ENCODE results near the gene TTLL13. TPM values are rescaled to one million over a fixed set of nuclear protein-coding genes. Genes with fewer than 3 reads are reported as not detected.
"Not testable (repeated sequence)": the region's sequence is repeated elsewhere in the genome, so short reads cannot be mapped to it uniquely, and the experiment has no call there.

Gene TTLL13
- polyA plus RNA-seq, 10 donors: 0.10 to 0.97 (median 0.50) TPM; not detected in 5

- DNase-seq: no peak
Measured at GRCh38 chr15:90234096-90234988, 15.0 kb upstream of the TTLL13 start, which contains the start of gene GDPGP1. TSS of gene GDPGP1 (plus strand) at chr15:90234209. CDS start at chr15:90240909, 6,700 bp downstream.

DNA sequence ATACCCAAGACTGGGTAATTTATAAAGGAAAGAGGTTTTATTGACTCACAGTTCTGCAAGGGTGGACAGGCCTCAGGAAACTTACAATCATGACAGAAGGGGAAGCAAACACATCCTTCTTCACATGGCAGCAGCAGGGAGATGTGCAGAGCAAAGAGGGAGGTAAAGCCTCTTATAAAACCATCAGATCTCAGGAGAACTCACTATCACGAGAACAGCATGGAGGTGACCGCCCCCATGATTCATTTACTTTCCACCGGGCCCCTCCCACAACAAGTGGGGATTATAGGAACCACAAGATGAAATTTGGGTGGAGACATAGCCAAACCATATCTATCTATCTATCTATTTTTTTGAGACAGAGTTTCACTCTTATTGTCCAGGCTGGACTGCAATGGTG, 10.0 kb upstream of the TTLL13 start:
- no peak for DNase-seq

GRCh38 chr15:90240856-90241255, 8.5 kb upstream of the TTLL13 start:
- no peak for DNase-seq

DNA sequence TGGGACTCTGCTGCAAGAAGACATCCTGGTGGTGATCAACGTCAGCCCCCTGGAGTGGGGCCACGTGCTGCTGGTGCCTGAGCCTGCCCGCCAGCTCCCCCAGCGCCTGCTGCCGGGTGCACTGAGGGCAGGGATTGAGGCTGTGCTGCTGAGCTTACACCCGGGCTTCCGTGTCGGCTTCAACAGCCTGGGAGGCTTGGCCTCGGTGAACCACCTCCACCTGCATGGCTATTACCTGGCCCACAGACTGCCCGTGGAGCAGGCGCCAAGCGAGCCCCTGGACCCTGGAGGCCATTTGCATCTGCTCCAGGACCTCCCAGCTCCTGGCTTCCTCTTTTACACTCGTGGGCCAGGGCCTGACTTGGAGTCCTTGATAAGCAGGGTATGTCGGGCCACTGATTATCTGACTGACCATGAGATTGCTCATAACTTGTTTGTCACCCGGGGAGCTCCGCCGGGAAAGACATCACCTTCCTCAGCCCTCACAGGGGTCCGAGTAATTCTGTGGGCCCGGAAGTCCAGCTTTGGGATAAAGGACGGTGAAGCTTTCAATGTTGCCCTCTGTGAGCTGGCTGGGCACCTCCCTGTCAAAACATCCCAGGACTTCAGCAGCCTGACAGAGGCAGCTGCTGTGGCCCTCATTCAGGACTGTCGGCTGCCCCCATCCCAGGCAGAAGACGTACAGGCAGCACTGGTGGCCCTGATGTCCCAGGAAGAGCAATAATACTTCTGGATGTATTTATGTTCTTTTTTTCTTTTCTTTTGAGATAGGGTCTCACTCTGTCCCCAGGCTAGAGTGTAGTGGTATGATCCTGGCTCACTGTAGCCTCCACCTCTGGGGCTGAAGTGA, 7.8 kb upstream of the TTLL13 start:
- DNase-seq: no peak

GRCh38 chr15:90243943-90244639, 5.3 kb upstream of the TTLL13 start:
- no peak for DNase-seq

DNA sequence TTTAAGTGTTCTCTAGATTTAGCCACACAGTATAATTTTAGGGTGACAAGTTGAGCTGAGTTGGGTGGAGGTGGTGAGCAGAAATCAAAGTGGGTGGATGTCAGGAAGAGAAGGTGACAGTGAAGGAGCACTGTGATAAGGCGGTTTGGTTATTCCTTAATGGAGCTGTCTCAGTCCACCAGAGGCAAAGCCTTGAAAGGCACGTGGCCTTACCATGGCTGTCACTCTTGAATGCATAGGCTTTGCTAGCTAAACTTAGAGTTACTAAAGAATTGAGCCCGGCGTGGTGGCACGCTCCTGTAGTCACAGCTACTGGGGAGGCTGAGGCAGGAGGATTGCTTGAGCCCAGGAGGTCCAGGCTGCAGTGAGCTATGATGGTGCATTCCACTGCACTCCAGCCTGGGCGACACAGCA, 560 bp upstream of the TTLL13 start:
- peak in 1 of 3 donors; percentile 38 for DNase-seq

GRCh38 chr15:90257776-90258175, 8.4 kb downstream of the TTLL13 start:
- DNase-seq: no peak

DNA sequence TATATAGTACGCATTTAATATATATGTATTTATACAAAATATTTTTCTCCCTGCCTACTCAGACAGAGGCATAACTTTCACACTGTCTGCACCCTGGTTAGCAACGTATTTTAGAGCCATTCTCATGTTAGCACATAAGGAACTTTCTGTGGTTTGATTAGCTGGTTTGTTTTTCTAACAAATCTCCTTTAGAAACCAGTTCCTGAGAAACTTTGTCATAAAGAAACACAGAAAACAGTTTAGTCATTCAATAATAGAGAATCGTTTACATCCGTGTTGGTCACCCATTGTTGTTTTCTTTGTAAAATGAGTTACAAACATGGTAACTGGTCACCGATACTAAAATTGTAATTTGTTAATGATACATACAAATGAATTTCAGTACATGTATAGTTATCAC, 10.2 kb downstream of the TTLL13 start:
- DNase-seq: no peak

DNA sequence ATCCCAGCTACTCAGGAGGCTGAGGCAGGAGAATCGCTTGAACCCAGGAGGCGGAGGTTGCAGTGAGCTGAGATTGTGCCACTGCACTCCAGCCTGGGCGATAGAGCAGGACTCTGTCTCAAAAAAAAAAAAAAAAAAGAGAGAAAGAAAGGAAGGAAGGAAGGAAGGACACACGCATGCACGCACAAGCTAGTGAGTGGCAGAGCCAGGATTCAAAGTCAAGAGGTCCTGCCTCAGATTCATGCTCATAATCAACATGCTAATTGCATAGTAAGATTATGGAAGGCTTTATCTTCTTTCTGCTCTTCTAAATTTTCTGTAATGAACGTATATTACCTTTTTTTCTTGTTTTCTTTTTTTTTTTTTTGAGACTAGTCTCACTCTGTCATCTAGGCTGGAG, 11.4 kb downstream of the TTLL13 start:
- not testable (repeated sequence) for DNase-seq

- no peak for DNase-seq
Measured at GRCh38 chr15:90261811-90262210, 12.5 kb downstream of the TTLL13 start.

GRCh38 chr15:90262426-90262825, 13.1 kb downstream of the TTLL13 start:
- DNase-seq: no peak

DNA sequence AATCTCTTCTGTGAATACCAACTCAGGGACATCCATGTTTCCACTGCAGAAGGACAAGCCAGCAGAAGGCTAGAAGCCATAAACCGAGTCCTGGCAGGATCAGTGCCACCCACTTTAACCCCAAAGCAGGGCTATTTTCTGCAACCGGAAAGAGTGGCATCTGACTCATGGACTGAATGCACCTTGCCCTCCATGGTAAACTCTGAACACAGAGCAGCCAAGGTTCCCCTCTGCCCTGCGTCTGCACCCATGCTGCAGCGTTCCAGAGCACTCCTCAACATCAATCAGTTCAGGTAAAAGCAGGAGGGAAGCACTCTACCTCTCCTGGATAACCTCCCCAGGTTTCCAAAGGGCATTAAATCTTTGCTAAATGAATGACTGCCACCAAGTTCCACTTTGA, 15.3 kb downstream of the TTLL13 start:
- no peak for DNase-seq

GRCh38 chr15:90265271-90266060, 16.1 kb downstream of the TTLL13 start, which contains the start of gene NGRN:
TSS of gene NGRN (plus strand) at chr15:90265672. CDS start at chr15:90265713, 41 bp downstream.
- DNase-seq: peak; percentile 91 to 98 (median 94)

GRCh38 chr15:90266061-90266431, 16.7 kb downstream of the TTLL13 start:
- DNase-seq: peak in 1 of 3 donors; percentile 11

- peak in 1 of 3 donors; percentile 29 for DNase-seq
Measured at GRCh38 chr15:90266485-90266884, 17.1 kb downstream of the TTLL13 start.

- DNase-seq: no peak
Measured at GRCh38 chr15:90268415-90268814, 19.1 kb downstream of the TTLL13 start.

- no peak for DNase-seq
Measured at GRCh38 chr15:90270502-90271150, 21.3 kb downstream of the TTLL13 start.

GRCh38 chr15:90271459-90272166, 22.3 kb downstream of the TTLL13 start:
- no peak for DNase-seq

DNA sequence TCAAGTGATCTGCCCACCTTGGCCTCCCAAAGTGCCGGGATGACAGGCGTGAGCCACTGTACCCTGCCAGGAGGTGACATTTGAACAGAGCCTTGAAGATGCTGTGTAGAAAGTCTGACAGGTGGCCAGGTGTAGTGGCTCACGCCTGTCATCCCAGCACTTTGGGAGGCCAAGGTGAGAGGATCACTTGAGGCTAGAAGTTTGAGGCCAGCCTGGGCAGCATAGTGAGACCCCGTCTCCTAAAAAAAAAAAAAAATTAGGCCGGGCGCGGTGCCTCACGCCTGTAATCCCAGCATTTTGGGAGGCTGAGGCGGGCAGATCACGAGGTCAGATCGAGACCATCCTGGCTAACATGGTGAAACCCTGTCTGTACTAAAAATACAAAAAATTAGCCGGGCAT, 29.1 kb downstream of the TTLL13 start:
- not testable (repeated sequence) for DNase-seq

GRCh38 chr15:90280743-90281142, 31.4 kb downstream of the TTLL13 start:
- not testable (repeated sequence) for DNase-seq
